ENCODE measurements around the gene NTNG2. TPM values are rescaled to one million over a fixed set of nuclear protein-coding genes. Genes with fewer than 3 reads are reported as not detected.

The NTNG2 gene
- total and polyA plus RNA-seq, 2 donors (not counting 1 experiment from before 2014, with no cell fraction given), result 5.0 to 6.6 TPM

- Mint-ChIP-seq H3K4me3 (no peak overlapping the region), H3K27ac (no peak overlapping the region), H3K4me1 (no peaks in the 10 kb centered on the region), H3K27me3 (peaks cover 29% of the 10 kb centered on the region), H3K9me3 (ENCODE audit: insufficient read depth) (peaks cover 2% of the 10 kb centered on the region)
- no peaks in the 10 kb centered on the region for H3K79me2 ChIP-seq (ENCODE audit: control insufficient read depth, insufficient read depth, low read length)
- intact Hi-C loops (cut with micrococcal nuclease), result no loop called here
- TF ChIP-seq CTCF (IDR thresholded peaks at IDR 0.05), result no peak
- TF ChIP-seq EZH2 (IDR thresholded peaks at IDR 0.05; ENCODE audit: borderline replicate concordance, insufficient read depth, low read depth, low read length, poor library complexity, severe bottlenecking), result no peak
- H3K4me3 ChIP-seq (ENCODE audit: control extremely low read depth in 1 of 5, extremely low read depth in 1 of 5, insufficient read depth in 1 of 5, low read depth in 2 of 5, low read length in 4 of 5), result no peak overlapping the region
- ChIA-PET POLR2A (no interaction called here), CTCF (no interaction called here)
- no peaks in the 10 kb centered on the region for H3K9me3 ChIP-seq (ENCODE audit: control extremely low read depth in 1 of 3, control insufficient read depth in 2 of 3, insufficient read depth in 1 of 3, low read length in 2 of 3)
- no peak overlapping the region for H3K9ac ChIP-seq (ENCODE audit: low read length)
- H3K27me3 ChIP-seq (replicated peaks in 1 of 4; ENCODE audit: control extremely low read depth in 1 of 4, control insufficient read depth in 3 of 4, insufficient read depth in 4 of 4, low read length in 3 of 4), result peaks cover 0 to 13% (median 0%) of the 10 kb centered on the region in 4 experiments
- H4K20me1 ChIP-seq (ENCODE audit: control insufficient read depth, insufficient read depth, low read length, poor library complexity, severe bottlenecking), result no peaks in the 10 kb centered on the region
- no peaks in the 10 kb centered on the region for H3K36me3 ChIP-seq (replicated peaks in 1 of 2; ENCODE audit: control extremely low read depth in 1 of 2, control insufficient read depth in 1 of 2, extremely low read depth in 1 of 2, insufficient read depth in 2 of 2, low read length in 1 of 2)
- DNase-seq (no peak), ATAC-seq (ENCODE audit: low read depth) (no peak)
- no peak overlapping the region for H3K4me2 ChIP-seq (replicated peaks; ENCODE audit: low read depth, low read length, poor library complexity, severe bottlenecking)
- H2AFZ ChIP-seq (ENCODE audit: insufficient read depth, low read depth, low read length, poor library complexity, severe bottlenecking), result no peak overlapping the region
- 94% methylated on average over 2 of the region's 6 CpGs for WGBS (ENCODE audit: insufficient coverage)
- no peak overlapping the region for H3K27ac ChIP-seq (ENCODE audit: low read length in 2 of 2)
- no peaks in the 10 kb centered on the region for H3K4me1 ChIP-seq (ENCODE audit: control insufficient read depth in 2 of 2, insufficient read depth in 2 of 2, low read length in 2 of 2)
Observed at GRCh38 chr9:132221941-132222340, 60.1 kb downstream of the NTNG2 start.

- Histone ChIP-seq H3K9me3 (ENCODE audit: control extremely low read depth in 1 of 3, control insufficient read depth in 2 of 3, insufficient read depth in 1 of 3, low read length in 2 of 3) (no peaks in the 10 kb centered on the region), H3K4me1 (ENCODE audit: control insufficient read depth in 2 of 2, insufficient read depth in 2 of 2, low read length in 2 of 2) (no peaks in the 10 kb centered on the region), H3K79me2 (ENCODE audit: control insufficient read depth, insufficient read depth, low read length) (no peaks in the 10 kb centered on the region), H3K36me3 (replicated peaks in 1 of 2; ENCODE audit: control extremely low read depth in 1 of 2, control insufficient read depth in 1 of 2, extremely low read depth in 1 of 2, insufficient read depth in 2 of 2, low read length in 1 of 2) (no peaks in the 10 kb centered on the region), H3K9ac (ENCODE audit: low read length) (no peak overlapping the region), H3K4me2 (replicated peaks; ENCODE audit: low read depth, low read length, poor library complexity, severe bottlenecking) (no peak overlapping the region), H3K4me3 (ENCODE audit: control extremely low read depth in 1 of 5, extremely low read depth in 1 of 5, insufficient read depth in 1 of 5, low read depth in 2 of 5, low read length in 4 of 5) (no peak overlapping the region), H3K27ac (ENCODE audit: low read length in 2 of 2) (no peak overlapping the region), H4K20me1 (ENCODE audit: control insufficient read depth, insufficient read depth, low read length, poor library complexity, severe bottlenecking) (no peaks in the 10 kb centered on the region), H3K27me3 (replicated peaks in 1 of 4; ENCODE audit: control extremely low read depth in 1 of 4, control insufficient read depth in 3 of 4, insufficient read depth in 4 of 4, low read length in 3 of 4) (peaks cover 0 to 10% (median 0%) of the 10 kb centered on the region in 4 experiments), H2AFZ (ENCODE audit: insufficient read depth, low read depth, low read length, poor library complexity, severe bottlenecking) (no peak overlapping the region)
- Mint-ChIP-seq H3K4me3 (no peak overlapping the region), H3K27ac (no peak overlapping the region), H3K9me3 (ENCODE audit: insufficient read depth) (peaks cover under 1% of the 10 kb centered on the region), H3K27me3 (peaks cover 21% of the 10 kb centered on the region), H3K4me1 (no peaks in the 10 kb centered on the region)
- WGBS (ENCODE audit: insufficient coverage), result 100% methylated on average over 1 of the region's 3 CpGs
- TF ChIP-seq CTCF (IDR thresholded peaks at IDR 0.05), result no peak
- ChIA-PET CTCF (no interaction called here), POLR2A (interaction anchor here (0.6 kb wide), 1 partner anchor 663 kb away, joined by 4 read pairs; no protein-coding TSS in a partner anchor)
- intact Hi-C loops (cut with micrococcal nuclease), result no loop called here
- DNase-seq, result no peak
- no peak for ATAC-seq (ENCODE audit: low read depth)
Observed at GRCh38 chr9:132224645-132225044, 62.8 kb downstream of the NTNG2 start.
